ENCODE data around the gene MYBBP1A. TPM values are rescaled to one million over a fixed set of nuclear protein-coding genes. Genes with fewer than 3 reads are reported as not detected.

MYBBP1A gene
- total and polyA plus RNA-seq, 9 of the 15 experiments (the other 6 are each of a cell fraction or from before 2014, with no cell fraction given) = 2.0 to 114 (median 47.2) TPM

GRCh38 chr17:4527134-4527533, 28.1 kb downstream of the MYBBP1A start:
- ATAC-seq (no peak), DNase-seq (ENCODE audit: extremely low read depth in 1 of 4, low spot score in 3 of 4) (no peak), FAIRE-seq (no peak)
- H3K27me3 ChIP-seq (ENCODE audit: control insufficient read depth in 2 of 2, insufficient read depth in 2 of 2, low read length in 2 of 2) = peaks cover 5 to 39% of the 10 kb centered on the region in 2 experiments; a peak in 4 of 5 replicates
- no peaks in the 10 kb centered on the region for H3K79me2 ChIP-seq (ENCODE audit: control insufficient read depth, insufficient read depth, low read length)
- H3K27ac ChIP-seq (ENCODE audit: extremely low read depth, low read depth, low read length) = no peak overlapping the region
- in situ Hi-C loops (cut with MboI) (no loop called here), intact Hi-C loops (cut with micrococcal nuclease) (no loop called here)
- no peaks in the 10 kb centered on the region for H3K9me3 ChIP-seq (replicated peaks; ENCODE audit: control insufficient read depth, insufficient read depth, low read depth, low read length)
- no TSS peak for BruUV-seq (replicated peaks)
- H3K9me1 ChIP-seq (ENCODE audit: control insufficient read depth, insufficient read depth, low read length) = no peaks in the 10 kb centered on the region
- ChIA-PET POLR2A (interaction anchor here (0.6 to 0.9 kb wide), 2 partner anchors 9 to 49 kb away, joined by 3 to 4 read pairs; no protein-coding TSS in a partner anchor), CTCF (ENCODE audit: low intra/inter-chr PET ratio) (no interaction called here)
- no peak overlapping the region for H3K9ac ChIP-seq (ENCODE audit: insufficient read depth in 1 of 2, low read depth in 2 of 2, low read length in 2 of 2)
- H3K4me1 ChIP-seq (replicated peaks in 1 of 2; ENCODE audit: control insufficient read depth in 2 of 2, insufficient read depth in 2 of 2, low read length in 2 of 2) = peaks cover 0 to 5% of the 10 kb centered on the region in 2 experiments; a peak in 2 of 5 replicates
- no peaks in the 10 kb centered on the region for H3K36me3 ChIP-seq (ENCODE audit: control insufficient read depth, insufficient read depth, low read length)
- no peak overlapping the region for H2AFZ ChIP-seq (ENCODE audit: low read depth, low read length)
- H3K4me3 ChIP-seq = no peak overlapping the region
- WGBS (ENCODE audit: insufficient coverage, low coverage, missing lambda C conversion rate) = 5% methylated on average over 1 of the region's 1 CpG
- H3K4me2 ChIP-seq (ENCODE audit: insufficient read depth, low read length) = no peak overlapping the region
- TF ChIP-seq ETS2 (tag; IDR thresholded peaks at IDR 0.05; ENCODE audit: borderline replicate concordance, poor library complexity, severe bottlenecking) (no peak), ARID2 (IDR thresholded peaks at IDR 0.05) (no peak), CBFA2T3 (IDR thresholded peaks at IDR 0.05) (no peak), JUN (IDR thresholded peaks at IDR 0.05; ENCODE audit: borderline replicate concordance, low read depth, low read length) (no peak), JUN (CRISPR knock-in tag; IDR thresholded peaks at IDR 0.05; ENCODE audit: borderline replicate concordance) (no peak), ZNF311 (CRISPR knock-in tag; IDR thresholded peaks at IDR 0.05) (no peak), NCOA6 (IDR thresholded peaks at IDR 0.05) (no peak), EP300 (IDR thresholded peaks at IDR 0.05; ENCODE audit: low read length) (no peak), ZNF766 (CRISPR knock-in tag; conservative IDR thresholded peaks at IDR 0.05) (no peak), NFXL1 (CRISPR knock-in tag; IDR thresholded peaks at IDR 0.05) (no peak), ID3 (CRISPR knock-in tag; IDR thresholded peaks at IDR 0.05) (no peak), ID3 (tag; IDR thresholded peaks at IDR 0.05) (no peak)
- H4K20me1 ChIP-seq (replicated peaks; ENCODE audit: control insufficient read depth, insufficient read depth, low read length) = peaks cover 3% of the 10 kb centered on the region; the same call in 1 of the 2 replicates

Measured in K562 (cell line).